K562 (cell line): Measurements from ENCODE around the gene TSR3. TPM values are rescaled to one million over a fixed set of nuclear protein-coding genes. Genes with fewer than 3 reads are reported as not detected.
A peak's percentile ranks its signal among the peaks of the same experiment; 100 is the strongest.

Experiments
- ATAC-seq: fragments of 200-7000 bp; cut with Tn5 transposase; 3 replicates; pipeline ENCODE4 v1.9.1; 2020; ENCODE audit warnings: moderate library complexity
- BruUV-seq: library from RNA; stranded (reverse); fragments of 400-500 nt; replicated peaks from 2 replicates; lab custom pipeline; 2021; lab: Mats Ljungman, UMichigan
- CTCF ChIA-PET: fragments of 300-600 bp; formaldehyde crosslinking; extraction: SDS; loops from one replicate; lab custom pipeline; 2021; ENCODE audit warnings: low intra/inter-chr PET ratio; lab: Yijun Ruan, JAX
- POLR2A ChIA-PET: fragments of 300-600, 350-650 bp; sonication (Branson Sonifier 250); formaldehyde crosslinking; extraction: SDS; loops from one replicate; lab custom pipeline; 2021; ENCODE audit warnings: antibody characterized with exemption, inconsistent platforms; lab: Yijun Ruan, JAX
- DNase-seq, 4 experiments: peaks; one replicate each; pipeline versions ENCODE4 v3.0.0 to v3.0.0-alpha.2; 2011 to 2018; ENCODE audit warnings: low spot score in 3 of 4, mixed read lengths in 3 of 4; ENCODE audit errors: extremely low read depth in 1 of 4
- FAIRE-seq: peaks from 2 replicates; lab custom pipeline; 2011; peaks lifted over from hg19 to GRCh38; lab: Jason Lieb, UNC
- H2AFZ ChIP-seq: 2 replicates; pipeline ENCODE4 v1.6.0; 2011; ENCODE audit warnings: low read depth, low read length, control low read depth, inconsistent platforms
- H3K27ac ChIP-seq: fragments of 200-600 bp; 3 replicates; pipeline ENCODE4 v1.8.0; 2011; ENCODE audit warnings: low read depth, mild to moderate bottlenecking, control low read depth, inconsistent platforms, low read length, moderate library complexity, mixed read lengths; ENCODE audit errors: extremely low read depth
- H3K27me3 ChIP-seq, 2 experiments: fragments of 300-600 bp in 1 of 2; 2 replicates in 1 of 2; 3 replicates in 1 of 2; pipeline versions ENCODE4 v1.6.0 to v1.8.0; 2011; ENCODE audit warnings: inconsistent platforms in 2 of 2, low read length in 2 of 2, mild to moderate bottlenecking in 1 of 2, mixed read lengths in 1 of 2, moderate library complexity in 1 of 2; ENCODE audit not compliant: control insufficient read depth in 2 of 2, insufficient read depth in 2 of 2
- H3K36me3 ChIP-seq: fragments of 300-600 bp; 3 replicates; pipeline ENCODE4 v1.8.0; 2011; ENCODE audit warnings: mild to moderate bottlenecking, low read length, inconsistent platforms; ENCODE audit not compliant: control insufficient read depth, insufficient read depth
- H3K4me1 ChIP-seq, 2 experiments: fragments of 200-600 bp in 1 of 2; replicated peaks in 1 of 2; 2 replicates in 1 of 2; 3 replicates in 1 of 2; pipeline versions ENCODE4 v1.5.1 to v1.8.0; 2011; ENCODE audit warnings: inconsistent platforms in 2 of 2, low read length in 2 of 2, mild to moderate bottlenecking in 1 of 2, mixed read lengths in 1 of 2, moderate library complexity in 1 of 2; ENCODE audit not compliant: control insufficient read depth in 2 of 2, insufficient read depth in 2 of 2
- H3K4me2 ChIP-seq: 2 replicates; pipeline ENCODE4 v1.6.1; 2011; ENCODE audit warnings: low read length, control low read depth, inconsistent platforms, mixed read lengths; ENCODE audit not compliant: insufficient read depth
- H3K4me3 ChIP-seq: fragments of 200-600 bp; sonication (generic), shearing (Covaris generic); 2 replicates; pipeline ENCODE4 v1.5.1; 2016; ENCODE audit warnings: control low read depth, inconsistent platforms
- H3K79me2 ChIP-seq: fragments of 200-600 bp; 3 replicates; pipeline ENCODE4 v1.8.0; 2011; ENCODE audit warnings: low read length, inconsistent platforms; ENCODE audit not compliant: control insufficient read depth, insufficient read depth
- H3K9ac ChIP-seq, 2 experiments: 2 replicates each; pipeline versions ENCODE4 v1.6.0 to v1.6.1; 2011; ENCODE audit warnings: low read depth in 2 of 2, low read length in 2 of 2, control low read depth in 1 of 2, inconsistent platforms in 1 of 2, mild to moderate bottlenecking in 1 of 2, mixed read lengths in 1 of 2; ENCODE audit not compliant: insufficient read depth in 1 of 2
- H3K9me1 ChIP-seq: one replicate; pipeline ENCODE4 v1.6.0; 2011; ENCODE audit warnings: inconsistent platforms, mild to moderate bottlenecking, low read length, moderate library complexity; ENCODE audit not compliant: control insufficient read depth, insufficient read depth
- H3K9me3 ChIP-seq: replicated peaks from 2 replicates; pipeline ENCODE4 v1.5.1; 2011; ENCODE audit warnings: low read depth, low read length, inconsistent platforms; ENCODE audit not compliant: control insufficient read depth, insufficient read depth
- H4K20me1 ChIP-seq: replicated peaks from 2 replicates; pipeline ENCODE4 v1.6.1; 2011; ENCODE audit warnings: low read length, inconsistent platforms, mixed read lengths; ENCODE audit not compliant: control insufficient read depth, insufficient read depth
- WGBS: fragments of 100-300 bp; shearing (Covaris generic); methylation state at CpG from one replicate; pipeline ENCODE4 v1.1.6; 2016; ENCODE audit warnings: low coverage, mixed read lengths; ENCODE audit not compliant: insufficient coverage; ENCODE audit errors: missing lambda C conversion rate; 5-methylcytosine and 5-hydroxymethylcytosine counted together
- in situ Hi-C: fragments of 300-500 bp; cut with MboI; formaldehyde crosslinking; loops from 4 replicates; pipeline ENCODE4 v1.15.0; 2018; ENCODE audit warnings: inconsistent platforms, mixed read lengths
- intact Hi-C: fragments of 100-400 bp; cut with micrococcal nuclease; formaldehyde crosslinking; loops from 2 replicates; pipeline ENCODE4 v1.14.2; 2022
- polyA plus RNA-seq, 8 experiments: library from polyadenylated mRNA; depleted of rRNA in 4 of 8; stranded (reverse) in 5 of 8; unstranded in 3 of 8; fragments of >200 nt; fragmentation: Nextera tagmentation in 2 of 8; fragmentation: Illumina TruSeq in 1 of 8; extraction: Ambion mirVana in 2 of 8; extraction: Trizol in 1 of 8; gene quantifications; 2 replicates each; pipeline versions ENCODE4 v1.2.1 to v1.2.3, GENCODE V29; 2011 to 2014; ENCODE audit warnings: inconsistent platforms in 1 of 8, missing spikeins in 1 of 8
- total RNA-seq, 7 experiments: library from RNA; depleted of rRNA in 6 of 7; stranded (reverse); fragments of >200 nt in 6 of 7; fragmentation: Illumina TruSeq in 2 of 7; extraction: Trizol in 2 of 7; gene quantifications; 2 replicates each; pipeline versions ENCODE4 v1.2.1 to v1.2.3, GENCODE V29; 2011 to 2021; ENCODE audit warnings: low replicate concordance in 1 of 7
- TF ChIP-seq, protein P1 (sequence below): fragments of 250-450 bp; sonication (Bioruptor Pico); IDR thresholded peaks from 2 replicates; pipeline ENCODE4 v1.8.0; 2021; ENCODE audit warnings: mild to moderate bottlenecking, moderate library complexity
- TF ChIP-seq, protein P2 (sequence below): fragments of 450-650 bp; formaldehyde crosslinking; IDR thresholded peaks from 2 replicates; pipeline ENCODE4 v1.4.0; 2020; ENCODE audit warnings: mild to moderate bottlenecking, mixed read lengths

Gene TSR3
- total and polyA plus RNA-seq, 9 of the 15 experiments (the other 6 are each of a cell fraction or from before 2014, with no cell fraction given) = 1.5 to 74.8 (median 16.5) TPM

DNA sequence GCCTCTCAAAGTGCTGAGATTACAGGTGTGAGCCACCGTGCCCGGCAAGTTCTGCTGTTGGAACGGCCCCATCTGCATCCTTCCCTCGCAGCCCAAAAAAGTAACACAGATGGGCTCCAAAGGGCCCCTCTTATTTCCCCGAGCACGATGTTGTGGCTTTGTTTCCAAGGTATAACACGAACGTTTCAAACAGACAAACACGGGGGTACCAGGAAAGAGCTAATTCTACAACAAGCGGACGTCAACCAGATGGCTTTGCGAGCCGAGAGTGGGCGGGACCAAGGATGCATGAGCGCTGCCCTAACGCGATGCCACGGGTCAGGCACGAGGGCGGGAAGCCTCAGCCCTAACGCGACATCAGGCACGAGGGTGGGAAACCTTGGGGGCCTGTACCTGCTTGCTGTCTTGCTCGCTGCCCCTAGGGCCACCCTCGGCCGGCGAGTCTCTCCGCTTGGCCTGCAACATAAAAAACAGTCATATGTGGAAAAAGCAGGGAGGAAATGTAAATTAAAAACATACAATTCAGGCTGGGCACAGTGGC is 38.6 kb upstream of the TSR3 start:
- ChIA-PET POLR2A (interaction anchor here (0.6 to 5.9 kb wide), 4 partner anchors 11 to 184 kb away, joined by 3 to 48 read pairs (median 4); no protein-coding TSS in a partner anchor), CTCF (no interaction called here)
- in situ Hi-C loops = no loop called here
- DNase-seq (no peak), ATAC-seq (no peak), FAIRE-seq (no peak)
- 70% methylated on average over 26 of the region's 28 CpGs for WGBS
- H3K4me3 ChIP-seq = no peak overlapping the region
- no peak overlapping the region for H2AFZ ChIP-seq
- no peak overlapping the region for H3K4me2 ChIP-seq
- H3K9me1 ChIP-seq = no peaks in the 10 kb centered on the region
- H3K9me3 ChIP-seq = no peaks in the 10 kb centered on the region
- intact Hi-C loops = no loop called here
- H3K27me3 ChIP-seq = no peaks in the 10 kb centered on the region
- no peaks in the 10 kb centered on the region for H3K79me2 ChIP-seq
- H3K4me1 ChIP-seq = peaks cover 0 to 36% of the 10 kb centered on the region in 2 experiments; a peak in 2 of 5 replicates
- H4K20me1 ChIP-seq = no peaks in the 10 kb centered on the region
- H3K27ac ChIP-seq = no peak overlapping the region
- peak overlapping the region in 1 of 2 experiments; percentile 43; a peak in 2 of 4 replicates for H3K9ac ChIP-seq
- TF ChIP-seq, protein P1, sequence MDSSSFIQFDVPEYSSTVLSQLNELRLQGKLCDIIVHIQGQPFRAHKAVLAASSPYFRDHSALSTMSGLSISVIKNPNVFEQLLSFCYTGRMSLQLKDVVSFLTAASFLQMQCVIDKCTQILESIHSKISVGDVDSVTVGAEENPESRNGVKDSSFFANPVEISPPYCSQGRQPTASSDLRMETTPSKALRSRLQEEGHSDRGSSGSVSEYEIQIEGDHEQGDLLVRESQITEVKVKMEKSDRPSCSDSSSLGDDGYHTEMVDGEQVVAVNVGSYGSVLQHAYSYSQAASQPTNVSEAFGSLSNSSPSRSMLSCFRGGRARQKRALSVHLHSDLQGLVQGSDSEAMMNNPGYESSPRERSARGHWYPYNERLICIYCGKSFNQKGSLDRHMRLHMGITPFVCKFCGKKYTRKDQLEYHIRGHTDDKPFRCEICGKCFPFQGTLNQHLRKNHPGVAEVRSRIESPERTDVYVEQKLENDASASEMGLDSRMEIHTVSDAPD = no peak
- TF ChIP-seq, protein P2, sequence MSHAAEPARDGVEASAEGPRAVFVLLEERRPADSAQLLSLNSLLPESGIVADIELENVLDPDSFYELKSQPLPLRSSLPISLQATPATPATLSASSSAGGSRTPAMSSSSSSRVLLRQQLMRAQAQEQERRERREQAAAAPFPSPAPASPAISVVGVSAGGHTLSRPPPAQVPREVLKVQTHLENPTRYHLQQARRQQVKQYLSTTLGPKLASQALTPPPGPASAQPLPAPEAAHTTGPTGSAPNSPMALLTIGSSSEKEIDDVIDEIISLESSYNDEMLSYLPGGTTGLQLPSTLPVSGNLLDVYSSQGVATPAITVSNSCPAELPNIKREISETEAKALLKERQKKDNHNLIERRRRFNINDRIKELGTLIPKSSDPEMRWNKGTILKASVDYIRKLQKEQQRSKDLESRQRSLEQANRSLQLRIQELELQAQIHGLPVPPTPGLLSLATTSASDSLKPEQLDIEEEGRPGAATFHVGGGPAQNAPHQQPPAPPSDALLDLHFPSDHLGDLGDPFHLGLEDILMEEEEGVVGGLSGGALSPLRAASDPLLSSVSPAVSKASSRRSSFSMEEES (CRISPR knock-in tag) = no peak
- BruUV-seq = no TSS peak
- no peaks in the 10 kb centered on the region for H3K36me3 ChIP-seq
